ENCODE results near the gene DDX50.

DNA sequence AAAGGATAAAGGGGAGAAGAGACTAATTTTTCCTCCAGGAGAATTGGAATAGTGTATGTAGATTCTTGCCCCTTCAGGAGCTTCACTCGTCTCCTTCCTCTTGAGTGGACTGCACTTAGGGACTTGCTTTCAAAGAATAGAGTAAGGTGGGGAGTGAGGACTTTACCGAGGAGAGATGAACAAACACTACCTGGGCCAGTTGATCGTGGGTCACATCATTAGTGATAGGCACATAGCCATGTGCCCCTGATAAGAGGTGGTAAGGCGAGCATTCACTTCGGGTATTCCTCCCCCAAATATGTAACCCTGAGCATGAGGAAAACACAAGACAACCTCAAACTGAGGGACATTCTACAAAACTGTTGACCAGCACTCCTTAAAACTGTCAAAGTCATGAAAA is 72.9 kb downstream of the DDX50 start:
- TF ChIP-seq FOXK2 (IDR thresholded peaks at IDR 0.05) (no peak), FOXM1 (IDR thresholded peaks at IDR 0.05; ENCODE audit: borderline replicate concordance) (no peak), SP1 (IDR thresholded peaks at IDR 0.05) (no peak), HDGF (IDR thresholded peaks at IDR 0.05; ENCODE audit: borderline replicate concordance) (no peak), BHLHE40 (IDR thresholded peaks at IDR 0.05; ENCODE audit: borderline replicate concordance) (no peak), SUZ12 (IDR thresholded peaks at IDR 0.05) (no peak), ZNF384 (IDR thresholded peaks at IDR 0.05) (no peak)
- TF ChIP-seq, protein P1, sequence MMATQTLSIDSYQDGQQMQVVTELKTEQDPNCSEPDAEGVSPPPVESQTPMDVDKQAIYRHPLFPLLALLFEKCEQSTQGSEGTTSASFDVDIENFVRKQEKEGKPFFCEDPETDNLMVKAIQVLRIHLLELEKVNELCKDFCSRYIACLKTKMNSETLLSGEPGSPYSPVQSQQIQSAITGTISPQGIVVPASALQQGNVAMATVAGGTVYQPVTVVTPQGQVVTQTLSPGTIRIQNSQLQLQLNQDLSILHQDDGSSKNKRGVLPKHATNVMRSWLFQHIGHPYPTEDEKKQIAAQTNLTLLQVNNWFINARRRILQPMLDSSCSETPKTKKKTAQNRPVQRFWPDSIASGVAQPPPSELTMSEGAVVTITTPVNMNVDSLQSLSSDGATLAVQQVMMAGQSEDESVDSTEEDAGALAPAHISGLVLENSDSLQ (IDR thresholded peaks at IDR 0.05), result no peak

All from HEK293T (cell line).